Lung (tissue), 12 donors: Measurements from ENCODE around the gene MARK3. TPM values are rescaled to one million over a fixed set of nuclear protein-coding genes. Genes with fewer than 3 reads are reported as not detected.

Experiments
- ATAC-seq: fragments of 200-7000 bp; cut with Tn5 transposase; one replicate; pipeline ENCODE4 v1.9.1; 2020; ENCODE audit warnings: moderate number of reproducible peaks; ENCODE audit not compliant: insufficient read depth, low FRiP score
- DNase-seq, 3 donors: peaks; one replicate each; pipeline ENCODE4 v3.0.0-alpha.2; 2013 to 2017
- H3K27ac ChIP-seq, 2 donors: one replicate each; pipeline ENCODE4 v1.5.1; 2013; ENCODE audit warnings: mild to moderate bottlenecking in 2 of 2, moderate library complexity in 2 of 2, control low read depth in 1 of 2, inconsistent platforms in 1 of 2, low read depth in 1 of 2, low read length in 1 of 2
- H3K27me3 ChIP-seq, 3 donors: one replicate each; pipeline ENCODE4 v1.5.1; 2013; ENCODE audit warnings: low read length in 2 of 3; ENCODE audit not compliant: control insufficient read depth in 3 of 3, insufficient read depth in 3 of 3
- H3K36me3 ChIP-seq, 4 donors: one replicate each; pipeline ENCODE4 v1.5.1; 2013; ENCODE audit warnings: low read length in 4 of 4, mild to moderate bottlenecking in 1 of 4, moderate library complexity in 1 of 4; ENCODE audit not compliant: control insufficient read depth in 4 of 4, insufficient read depth in 4 of 4
- H3K4me1 ChIP-seq, 5 donors: one replicate each; pipeline ENCODE4 v1.5.1; 2013; ENCODE audit warnings: low read length in 5 of 5, mild to moderate bottlenecking in 2 of 5, moderate library complexity in 1 of 5; ENCODE audit not compliant: control insufficient read depth in 5 of 5, insufficient read depth in 5 of 5
- H3K4me3 ChIP-seq: one replicate; pipeline ENCODE4 v1.5.1; 2013; ENCODE audit warnings: mild to moderate bottlenecking, control low read depth, moderate library complexity
- H3K9ac ChIP-seq, 2 donors: one replicate each; pipeline ENCODE4 v1.5.1; 2013; ENCODE audit warnings: low read length in 2 of 2, control low read depth in 1 of 2; ENCODE audit not compliant: insufficient read depth in 1 of 2
- H3K9me3 ChIP-seq, 4 donors: one replicate each; pipeline ENCODE4 v1.5.1; 2013; ENCODE audit warnings: low read length in 3 of 4, mild to moderate bottlenecking in 1 of 4, moderate library complexity in 1 of 4; ENCODE audit not compliant: control insufficient read depth in 4 of 4, insufficient read depth in 3 of 4
- CTCF ChIP-seq: IDR thresholded peaks from 2 replicates; pipeline ENCODE4 v1.5.1; 2012; ENCODE audit warnings: mild to moderate bottlenecking; ENCODE audit errors: control extremely low read depth, extremely low read depth
- WGBS, 2 donors: extraction: QIAGEN DNeasy Blood & Tissue Kit; methylation state at CpG; one replicate each; pipeline ENCODE4 v1.1.7; 2013; 5-methylcytosine and 5-hydroxymethylcytosine counted together
- polyA plus RNA-seq, 2 donors: library from polyadenylated mRNA; stranded (reverse); fragments of 200-250 nt; gene quantifications; one replicate each; pipeline ENCODE4 v1.2.1, GENCODE V29; 2013
- total RNA-seq, 2 donors: library from RNA; depleted of rRNA in 1 of 2; stranded (reverse); fragments of >200 nt in 1 of 2; gene quantifications; one replicate each; pipeline ENCODE4 v1.2.1, GENCODE V29; 2014 to 2021
- donor health status: control.
- donor health status: control.
- donor health status: Bipolar disorder and iron deficiency.
- donor health status: healthy.
- donor health status: DM: yes; HTN: yes; CAD: no.

The MARK3 gene
- total and polyA plus RNA-seq, 4 donors = 56.2 to 177 (median 101) TPM

- H3K36me3 ChIP-seq = peaks cover 3 to 6% (median 5%) of the 10 kb centered on the region in 4 donors
- DNase-seq (no peak), ATAC-seq (no peak)
- 95 to 98% methylated on average over 4 of the region's 4 CpGs for WGBS, 2 donors
- H3K9me3 ChIP-seq = no peaks in the 10 kb centered on the region
- no peak overlapping the region for H3K27ac ChIP-seq
- H3K4me3 ChIP-seq = no peak overlapping the region
- TF ChIP-seq CTCF = no peak
- H3K9ac ChIP-seq = no peak overlapping the region
- no peaks in the 10 kb centered on the region for H3K27me3 ChIP-seq
- peaks cover 0 to 29% (median 4%) of the 10 kb centered on the region in 5 donors for H3K4me1 ChIP-seq
Measured at GRCh38 chr14:103432627-103433026, 47.4 kb downstream of the MARK3 start.

GRCh38 chr14:103433916-103434563 lies 48.8 kb downstream of the MARK3 start:
- no peak overlapping the region for H3K4me3 ChIP-seq
- H3K4me1 ChIP-seq = peaks cover 0 to 23% (median 0%) of the 10 kb centered on the region in 5 donors
- ATAC-seq = no peak
- DNase-seq = no peak
- no peaks in the 10 kb centered on the region for H3K27me3 ChIP-seq
- H3K9me3 ChIP-seq = no peaks in the 10 kb centered on the region
- H3K36me3 ChIP-seq = peaks cover 3 to 9% (median 6%) of the 10 kb centered on the region in 4 donors
- no peak overlapping the region for H3K9ac ChIP-seq
- H3K27ac ChIP-seq = no peak overlapping the region
- TF ChIP-seq CTCF = no peak
- 92 to 93% methylated on average over 10 of the region's 10 CpGs for WGBS, 2 donors

- no peaks in the 10 kb centered on the region for H3K9me3 ChIP-seq
- no peaks in the 10 kb centered on the region for H3K27me3 ChIP-seq
- TF ChIP-seq CTCF = no peak
- no peak overlapping the region for H3K27ac ChIP-seq
- DNase-seq (peak in 1 of 3 donors; percentile 23), ATAC-seq (no peak)
- H3K4me1 ChIP-seq = peaks cover 0 to 19% (median 0%) of the 10 kb centered on the region in 5 donors
- no peak overlapping the region for H3K4me3 ChIP-seq
- H3K9ac ChIP-seq = no peak overlapping the region
- peaks cover 3 to 12% (median 7%) of the 10 kb centered on the region in 4 donors for H3K36me3 ChIP-seq
- 88 to 91% methylated on average over 6 of the region's 6 CpGs for WGBS, 2 donors
Measured at GRCh38 chr14:103434868-103435442, 49.7 kb downstream of the MARK3 start.
